HepG2 (cell line): ENCODE results near the gene CASD1. TPM values are rescaled to one million over a fixed set of nuclear protein-coding genes. Genes with fewer than 3 reads are reported as not detected.

ENCODE experiments used
- ATAC-seq: fragments of 200-7000 bp; cut with Tn5 transposase; 3 replicates; pipeline ENCODE4 v1.9.1; 2020; ENCODE audit warnings: mild to moderate bottlenecking, moderate library complexity
- BruUV-seq: library from RNA; stranded (reverse); fragments of 400-500 nt; replicated peaks from 2 replicates; lab custom pipeline; 2021; lab: Mats Ljungman, UMichigan
- CTCF ChIA-PET: fragments of 300-600 bp; formaldehyde crosslinking; extraction: SDS; loops from one replicate; lab custom pipeline; 2021; ENCODE audit warnings: low total read pairs, inconsistent platforms, low intra/inter-chr PET ratio; lab: Yijun Ruan, JAX
- POLR2A ChIA-PET: fragments of 350-600 bp; sonication (Branson Sonifier 250); formaldehyde crosslinking; loops from one replicate; lab custom pipeline; 2020; ENCODE audit warnings: antibody characterized with exemption, inconsistent platforms; lab: Yijun Ruan, JAX
- DNase-seq: peaks from one replicate; pipeline ENCODE4 v3.0.0-alpha.2; 2015; ENCODE audit warnings: low spot score
- FAIRE-seq: peaks from 3 replicates; lab custom pipeline; 2011; peaks lifted over from hg19 to GRCh38; lab: Jason Lieb, UNC
- H2AFZ ChIP-seq: one replicate; pipeline ENCODE4 v1.6.1; 2011; ENCODE audit warnings: low read length, inconsistent platforms
- H3K27ac ChIP-seq: fragments of 300-600 bp; 3 replicates; pipeline ENCODE4 v1.8.0; 2011; ENCODE audit warnings: mixed run types, mild to moderate bottlenecking, mixed read lengths, low read length, inconsistent platforms; ENCODE audit not compliant: insufficient read depth; ENCODE audit errors: extremely low read length
- H3K27me3 ChIP-seq, 2 experiments: fragments of 200-600 bp in 1 of 2; 2 replicates in 1 of 2; 3 replicates in 1 of 2; pipeline versions ENCODE4 v1.6.0 to v1.8.0; 2011; ENCODE audit warnings: low read length in 2 of 2, mild to moderate bottlenecking in 2 of 2, moderate library complexity in 2 of 2, inconsistent platforms in 1 of 2; ENCODE audit not compliant: insufficient read depth in 2 of 2, control insufficient read depth in 1 of 2
- H3K36me3 ChIP-seq, 2 experiments: fragments of 200-600 bp in 1 of 2; replicated peaks in 1 of 2; 2 replicates in 1 of 2; 3 replicates in 1 of 2; pipeline versions ENCODE4 v1.5.1 to v1.8.0; 2011; ENCODE audit warnings: low read length in 2 of 2, inconsistent platforms in 1 of 2; ENCODE audit not compliant: insufficient read depth in 2 of 2, control insufficient read depth in 1 of 2
- H3K4me1 ChIP-seq: 2 replicates; pipeline ENCODE4 v1.5.1; 2012; ENCODE audit warnings: low read length, inconsistent platforms; ENCODE audit not compliant: insufficient read depth
- H3K4me2 ChIP-seq: 2 replicates; pipeline ENCODE4 v1.6.0; 2011; ENCODE audit warnings: low read depth, low read length, inconsistent platforms
- H3K4me3 ChIP-seq, 3 experiments: fragments of 200-600 bp in 1 of 3; sonication (generic), shearing (Covaris generic) in 1 of 3; replicated peaks in 1 of 3; 2 replicates each; pipeline ENCODE4 v1.5.1; 2011 to 2016; ENCODE audit warnings: low read length in 3 of 3, inconsistent platforms in 2 of 3, low read depth in 2 of 3, mild to moderate bottlenecking in 2 of 3, control low read depth in 1 of 3, mixed read lengths in 1 of 3; ENCODE audit not compliant: insufficient read depth in 1 of 3
- H3K79me2 ChIP-seq: one replicate; pipeline ENCODE4 v1.6.1; 2011; ENCODE audit warnings: low read length, inconsistent platforms; ENCODE audit not compliant: insufficient read depth
- H3K9ac ChIP-seq: 2 replicates; pipeline ENCODE4 v1.6.0; 2011; ENCODE audit warnings: mild to moderate bottlenecking, low read depth, low read length, inconsistent platforms; ENCODE audit not compliant: insufficient read depth
- H3K9me3 ChIP-seq: 2 replicates; pipeline ENCODE4 v1.5.1; 2012; ENCODE audit warnings: mild to moderate bottlenecking, low read length
- H4K20me1 ChIP-seq: 2 replicates; pipeline ENCODE4 v1.6.0; 2011; ENCODE audit warnings: inconsistent platforms, mild to moderate bottlenecking, low read length, moderate library complexity; ENCODE audit not compliant: insufficient read depth
- ESRRA ChIP-seq: sonication (generic); formaldehyde crosslinking; IDR thresholded peaks from 2 replicates; pipeline ENCODE4 v1.5.1; 2020; ENCODE audit warnings: mild to moderate bottlenecking, low read depth, missing genetic modification reagents
- MTERF4 ChIP-seq: sonication (generic); formaldehyde crosslinking; IDR thresholded peaks from 2 replicates; pipeline ENCODE4 v1.8.0; 2023; ENCODE audit warnings: mild to moderate bottlenecking, missing genetic modification reagents
- PAX8 ChIP-seq: sonication (generic); formaldehyde crosslinking; IDR thresholded peaks from 2 replicates; pipeline ENCODE4 v1.8.0; 2022; ENCODE audit warnings: mild to moderate bottlenecking, missing genetic modification reagents, borderline replicate concordance
- PHB2 ChIP-seq: fragments of 450-650 bp; IDR thresholded peaks from 2 replicates; pipeline ENCODE4 v1.6.1; 2018; ENCODE audit not compliant: partially characterized antibody
- PRPF4 ChIP-seq: fragments of 200-400 bp; formaldehyde crosslinking; IDR thresholded peaks from 2 replicates; pipeline ENCODE4 v1.6.1; 2016; ENCODE audit warnings: low read length, low read depth; ENCODE audit not compliant: poor library complexity, severe bottlenecking
- ZBTB40 ChIP-seq, 2 experiments: fragments of 450-650 bp in 1 of 2; sonication (generic) in 1 of 2; formaldehyde crosslinking in 1 of 2; IDR thresholded peaks; 2 replicates each; pipeline versions ENCODE4 v1.6.1 to v1.8.0; 2016 to 2022; ENCODE audit warnings: antibody characterized with exemption in 1 of 2, mild to moderate bottlenecking in 1 of 2, missing genetic modification reagents in 1 of 2
- ZNF496 ChIP-seq: sonication (generic); formaldehyde crosslinking; IDR thresholded peaks from 2 replicates; pipeline ENCODE4 v1.8.1; 2023; ENCODE audit warnings: mild to moderate bottlenecking, moderate library complexity, missing genetic modification reagents; ENCODE audit not compliant: insufficient replicate concordance
- ZNF563 ChIP-seq: sonication (generic); formaldehyde crosslinking; IDR thresholded peaks from 2 replicates; pipeline ENCODE4 v1.8.0; 2022; ENCODE audit warnings: mild to moderate bottlenecking, moderate library complexity, missing genetic modification reagents
- WGBS: methylation state at CpG from one replicate; pipeline ENCODE4 v1.1.6; 2017; ENCODE audit warnings: low lambda C conversion rate; 5-methylcytosine and 5-hydroxymethylcytosine counted together
- in situ Hi-C: cut with HindIII; loops from 2 replicates; pipeline ENCODE4 v1.10.0; 2017; ENCODE audit warnings: low pct_unique_long_range_greater_than_20kb; ENCODE audit not compliant: extremely low pct_ligation_motif_present
- intact Hi-C: fragments of 100-400 bp; cut with micrococcal nuclease; formaldehyde crosslinking; loops from one replicate; pipeline ENCODE4 v1.10.0; 2022; ENCODE audit not compliant: unreplicated experiment
- polyA plus RNA-seq, 8 experiments: library from polyadenylated mRNA; depleted of rRNA in 3 of 8; stranded (reverse) in 7 of 8; unstranded in 1 of 8; fragments of >200 nt; fragmentation: Illumina TruSeq in 4 of 8; extraction: Trizol in 4 of 8; gene quantifications; 2 replicates each; pipeline versions ENCODE4 v1.2.1 to v1.2.3, GENCODE V29; 2011 to 2016; ENCODE audit warnings: low read depth in 4 of 8, missing spikeins in 1 of 8, mixed read lengths in 1 of 8; ENCODE audit not compliant: insufficient read depth in 1 of 8
- total RNA-seq, 5 experiments: library from RNA; depleted of rRNA; stranded (reverse); fragments of >200 nt; fragmentation: Illumina TruSeq; extraction: Trizol; gene quantifications; 2 replicates each; pipeline ENCODE4 v1.2.3, GENCODE V29; 2016; ENCODE audit warnings: low read depth in 1 of 5
- TF ChIP-seq, protein P1 (sequence below): sonication (generic); formaldehyde crosslinking; IDR thresholded peaks from 2 replicates; pipeline ENCODE4 v1.4.0; 2020; ENCODE audit warnings: missing genetic modification reagents
- TF ChIP-seq, protein P2 (sequence below): sonication (generic); formaldehyde crosslinking; conservative IDR thresholded peaks from 2 replicates; pipeline ENCODE4 v1.4.0; 2020; ENCODE audit warnings: missing genetic modification reagents

Gene CASD1
- total and polyA plus RNA-seq, 2 of the 13 experiments (the other 11 are each of a cell fraction or from before 2014, with no cell fraction given) = 22.9 to 32.6 TPM

DNA sequence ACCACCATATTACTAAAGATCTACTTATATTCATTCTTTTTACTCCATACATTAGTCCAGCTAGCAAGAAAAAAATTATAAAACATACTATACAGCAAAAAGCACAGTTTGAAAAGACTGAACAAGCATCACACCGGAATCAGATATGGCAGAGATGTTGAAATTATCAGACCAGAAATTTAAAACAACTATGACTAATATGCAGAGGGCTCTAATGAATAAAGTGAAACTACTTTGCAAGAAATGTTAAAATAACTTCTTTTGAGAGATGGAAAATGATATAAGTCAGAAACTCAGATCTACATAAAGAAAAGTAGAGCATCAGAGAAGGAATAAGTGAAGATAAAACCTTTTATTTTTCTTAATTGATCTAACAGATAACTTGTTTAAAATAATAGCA lies 95.4 kb downstream of the CASD1 start:
- in situ Hi-C loops = no loop called here
- no peaks in the 10 kb centered on the region for H3K79me2 ChIP-seq
- H3K4me1 ChIP-seq = no peaks in the 10 kb centered on the region
- H3K9ac ChIP-seq = no peak overlapping the region
- H4K20me1 ChIP-seq = no peaks in the 10 kb centered on the region
- POLR2A ChIA-PET = no interaction called here
- no peak overlapping the region for H3K4me3 ChIP-seq
- ATAC-seq (no peak), FAIRE-seq (no peak), DNase-seq (no peak)
- no peaks in the 10 kb centered on the region for H3K9me3 ChIP-seq
- peaks cover 0 to 1% of the 10 kb centered on the region in 2 experiments; a peak in 3 of 5 replicates for H3K36me3 ChIP-seq
- CTCF ChIA-PET = no interaction called here
- no TSS peak for BruUV-seq
- no peak overlapping the region for H2AFZ ChIP-seq
- intact Hi-C loops = no loop called here
- no peaks in the 10 kb centered on the region for H3K27me3 ChIP-seq
- no peak overlapping the region for H3K27ac ChIP-seq
- 93% methylated on average over 1 of the region's 1 CpG for WGBS
- no peak overlapping the region for H3K4me2 ChIP-seq
- TF ChIP-seq ZNF496 (CRISPR knock-in tag) = no peak
- TF ChIP-seq, protein P1, sequence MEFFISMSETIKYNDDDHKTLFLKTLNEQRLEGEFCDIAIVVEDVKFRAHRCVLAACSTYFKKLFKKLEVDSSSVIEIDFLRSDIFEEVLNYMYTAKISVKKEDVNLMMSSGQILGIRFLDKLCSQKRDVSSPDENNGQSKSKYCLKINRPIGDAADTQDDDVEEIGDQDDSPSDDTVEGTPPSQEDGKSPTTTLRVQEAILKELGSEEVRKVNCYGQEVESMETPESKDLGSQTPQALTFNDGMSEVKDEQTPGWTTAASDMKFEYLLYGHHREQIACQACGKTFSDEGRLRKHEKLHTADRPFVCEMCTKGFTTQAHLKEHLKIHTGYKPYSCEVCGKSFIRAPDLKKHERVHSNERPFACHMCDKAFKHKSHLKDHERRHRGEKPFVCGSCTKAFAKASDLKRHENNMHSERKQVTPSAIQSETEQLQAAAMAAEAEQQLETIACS = no peak
- TF ChIP-seq, protein P2, sequence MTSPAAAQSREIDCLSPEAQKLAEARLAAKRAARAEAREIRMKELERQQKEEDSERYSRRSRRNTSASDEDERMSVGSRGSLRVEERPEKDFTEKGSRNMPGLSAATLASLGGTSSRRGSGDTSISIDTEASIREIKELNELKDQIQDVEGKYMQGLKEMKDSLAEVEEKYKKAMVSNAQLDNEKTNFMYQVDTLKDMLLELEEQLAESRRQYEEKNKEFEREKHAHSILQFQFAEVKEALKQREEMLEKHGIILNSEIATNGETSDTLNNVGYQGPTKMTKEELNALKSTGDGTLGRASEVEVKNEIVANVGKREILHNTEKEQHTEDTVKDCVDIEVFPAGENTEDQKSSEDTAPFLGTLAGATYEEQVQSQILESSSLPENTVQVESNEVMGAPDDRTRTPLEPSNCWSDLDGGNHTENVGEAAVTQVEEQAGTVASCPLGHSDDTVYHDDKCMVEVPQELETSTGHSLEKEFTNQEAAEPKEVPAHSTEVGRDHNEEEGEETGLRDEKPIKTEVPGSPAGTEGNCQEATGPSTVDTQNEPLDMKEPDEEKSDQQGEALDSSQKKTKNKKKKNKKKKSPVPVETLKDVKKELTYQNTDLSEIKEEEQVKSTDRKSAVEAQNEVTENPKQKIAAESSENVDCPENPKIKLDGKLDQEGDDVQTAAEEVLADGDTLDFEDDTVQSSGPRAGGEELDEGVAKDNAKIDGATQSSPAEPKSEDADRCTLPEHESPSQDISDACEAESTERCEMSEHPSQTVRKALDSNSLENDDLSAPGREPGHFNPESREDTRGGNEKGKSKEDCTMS (CRISPR knock-in tag) = no peak
- TF ChIP-seq ESRRA (CRISPR knock-in tag) = no peak
- TF ChIP-seq PRPF4 = no peak
- TF ChIP-seq ZNF563 (CRISPR knock-in tag) = no peak
- no peak for TF ChIP-seq ZBTB40 (IDR thresholded peaks at IDR 0.05)
- no peak for TF ChIP-seq ZBTB40 (CRISPR knock-in tag; IDR thresholded peaks at IDR 0.05)
- TF ChIP-seq PAX8 = no peak
- TF ChIP-seq MTERF4 (CRISPR knock-in tag) = no peak
- TF ChIP-seq PHB2 = no peak
